Measurements from ENCODE around the gene ABCA13.

DNA sequence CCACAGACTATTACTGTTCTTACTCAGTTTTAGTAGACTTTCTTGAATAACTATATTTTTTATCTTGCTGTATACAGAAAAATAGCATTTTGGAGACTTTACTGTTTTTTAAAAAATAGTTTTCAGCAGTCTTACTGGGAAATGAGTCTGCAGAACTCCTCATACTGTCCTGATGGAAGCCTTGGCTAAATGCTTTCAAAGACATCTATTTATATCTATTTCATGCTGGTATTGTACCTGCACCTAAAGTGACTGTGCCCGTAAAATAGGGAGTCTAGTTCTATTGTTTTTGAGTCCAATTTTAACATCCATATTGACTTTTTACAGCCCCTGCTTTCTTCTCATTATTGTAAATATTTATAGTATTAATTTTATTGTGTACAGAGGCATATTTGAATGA lies 464.5 kb downstream of the ABCA13 start:
- TF ChIP-seq SP1 (IDR thresholded peaks at IDR 0.05) = no peak
- TF ChIP-seq BHLHE40 (IDR thresholded peaks at IDR 0.05; ENCODE audit: borderline replicate concordance) = no peak
